ENCODE data around the gene SPSB2. TPM values are rescaled to one million over a fixed set of nuclear protein-coding genes. Genes with fewer than 3 reads are reported as not detected.

SPSB2 gene
- total and polyA plus RNA-seq, 9 of the 15 experiments (the other 6 are each of a cell fraction or from before 2014, with no cell fraction given) = 0.10 to 10.6 (median 1.9) TPM

- Histone ChIP-seq H3K4me2 (ENCODE audit: insufficient read depth, low read length) (peak overlapping the region; percentile 76), H3K4me3 (peak overlapping the region; percentile 46), H3K9ac (ENCODE audit: insufficient read depth in 1 of 2, low read depth in 2 of 2, low read length in 2 of 2) (peak overlapping the region; percentile 34 to 87; a peak in 3 of 4 replicates), H2AFZ (ENCODE audit: low read depth, low read length) (peak overlapping the region; percentile 59), H3K4me1 (replicated peaks in 1 of 2; ENCODE audit: control insufficient read depth in 2 of 2, insufficient read depth in 2 of 2, low read length in 2 of 2) (peaks cover 12 to 40% of the 10 kb centered on the region in 2 experiments; a peak in 4 of 5 replicates), H3K9me1 (ENCODE audit: control insufficient read depth, insufficient read depth, low read length) (peaks cover 6% of the 10 kb centered on the region), H3K27me3 (ENCODE audit: control insufficient read depth in 2 of 2, insufficient read depth in 2 of 2, low read length in 2 of 2) (no peaks in the 10 kb centered on the region), H3K79me2 (ENCODE audit: control insufficient read depth, insufficient read depth, low read length) (peaks cover 19% of the 10 kb centered on the region), H3K9me3 (replicated peaks; ENCODE audit: control insufficient read depth, insufficient read depth, low read depth, low read length) (no peaks in the 10 kb centered on the region), H3K36me3 (ENCODE audit: control insufficient read depth, insufficient read depth, low read length) (peaks cover 19% of the 10 kb centered on the region; the same call in 2 of the 3 replicates), H4K20me1 (replicated peaks; ENCODE audit: control insufficient read depth, insufficient read depth, low read length) (no peaks in the 10 kb centered on the region), H3K27ac (ENCODE audit: extremely low read depth, low read depth, low read length) (no peak overlapping the region; the same call in 2 of the 3 replicates)
- ATAC-seq (peak; percentile 77), DNase-seq (ENCODE audit: extremely low read depth in 1 of 4, low spot score in 3 of 4) (peak; percentile 70 to 84 (median 72)), FAIRE-seq (no peak)
- intact Hi-C loops (cut with micrococcal nuclease) (no loop called here), in situ Hi-C loops (cut with MboI) (no loop called here)
- WGBS (ENCODE audit: insufficient coverage, low coverage, missing lambda C conversion rate) = 23% methylated on average over 7 of the region's 29 CpGs
- POLR2A ChIA-PET = no interaction called here
- no TSS peak for BruUV-seq (replicated peaks)
- CTCF ChIA-PET (ENCODE audit: low intra/inter-chr PET ratio) = no interaction called here
- TF ChIP-seq VEZF1 (CRISPR knock-in tag; IDR thresholded peaks at IDR 0.05) (peak; percentile 46; the same call in 1 of the 2 replicates), ZNF165 (CRISPR knock-in tag; IDR thresholded peaks at IDR 0.05; ENCODE audit: borderline replicate concordance) (no peak), GATA2 (CRISPR knock-in tag; IDR thresholded peaks at IDR 0.05) (0 out of 2 replicates have a peak, but pooled peaks have one; percentile 34), CHD7 (IDR thresholded peaks at IDR 0.05; ENCODE audit: low read depth, low read length) (no peak), ZNF589 (CRISPR knock-in tag; IDR thresholded peaks at IDR 0.05; ENCODE audit: low read depth) (no peak)
Observed at GRCh38 chr12:6914947-6915788, 42.1 kb upstream of the SPSB2 start.

All from K562 (cell line).